ENCODE data around the gene MED20. TPM values are rescaled to one million over a fixed set of nuclear protein-coding genes. Genes with fewer than 3 reads are reported as not detected.

Gene MED20
- total RNA-seq, 1 donor from 2014 or later: 24.1 TPM

- TF ChIP-seq CTCF (IDR thresholded peaks at IDR 0.05; ENCODE audit: unreplicated experiment): no peak
- DNase-seq (ENCODE audit: low spot score in 2 of 2, unreplicated experiment in 2 of 2): no peak
- peaks cover 2% of the 10 kb centered on the region for H3K36me3 Mint-ChIP-seq
- H3K9me3 Mint-ChIP-seq: no peaks in the 10 kb centered on the region
- H3K27ac Mint-ChIP-seq: no peak overlapping the region
- H3K4me1 Mint-ChIP-seq: peaks cover 5% of the 10 kb centered on the region
- no peak overlapping the region for H3K4me3 Mint-ChIP-seq
- no peaks in the 10 kb centered on the region for H3K27me3 Mint-ChIP-seq (ENCODE audit: low read depth)
These were observed 43.8 kb downstream of the MED20 start for GRCh38 chr6:41877051-41877680.

GRCh38 chr6:41874741-41875140 is 46.2 kb downstream of the MED20 start:
- Mint-ChIP-seq H3K4me1 (peaks cover 5% of the 10 kb centered on the region), H3K4me3 (no peak overlapping the region), H3K27ac (no peak overlapping the region), H3K36me3 (peaks cover 3% of the 10 kb centered on the region), H3K27me3 (ENCODE audit: low read depth) (no peaks in the 10 kb centered on the region), H3K9me3 (no peaks in the 10 kb centered on the region)
- TF ChIP-seq CTCF (IDR thresholded peaks at IDR 0.05; ENCODE audit: unreplicated experiment): no peak
- no peak for DNase-seq (ENCODE audit: low spot score in 2 of 2, unreplicated experiment in 2 of 2)

- TF ChIP-seq CTCF (IDR thresholded peaks at IDR 0.05; ENCODE audit: unreplicated experiment): no peak
These were observed 48.8 kb downstream of the MED20 start for GRCh38 chr6:41872147-41872546.

DNA sequence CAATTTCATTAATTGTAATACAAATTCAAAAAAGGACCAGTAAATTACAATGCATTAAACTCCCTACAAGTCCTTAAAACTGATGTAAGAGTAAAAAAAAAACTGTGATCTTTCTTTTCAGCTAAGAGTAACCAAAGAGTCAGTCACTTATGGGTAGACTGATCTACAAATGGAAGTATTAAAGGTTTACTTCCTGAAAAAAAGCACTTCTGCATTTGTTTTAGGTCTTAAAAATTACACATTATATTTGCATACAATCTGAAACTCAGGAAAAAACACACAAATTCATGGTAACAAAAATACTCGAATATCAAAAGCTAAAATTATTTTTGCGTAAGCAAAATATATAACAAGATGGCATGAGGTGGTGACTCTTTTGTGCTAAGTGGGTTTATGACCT is 49.2 kb downstream of the MED20 start:
- Mint-ChIP-seq H3K4me3 (no peak overlapping the region), H3K27me3 (ENCODE audit: low read depth) (no peaks in the 10 kb centered on the region), H3K9me3 (no peaks in the 10 kb centered on the region), H3K36me3 (peaks cover 3% of the 10 kb centered on the region), H3K4me1 (no peaks in the 10 kb centered on the region), H3K27ac (no peak overlapping the region)
- no peak for TF ChIP-seq CTCF (IDR thresholded peaks at IDR 0.05; ENCODE audit: unreplicated experiment)
- DNase-seq (ENCODE audit: low spot score in 2 of 2, unreplicated experiment in 2 of 2): no peak

More at GRCh38 chr6:41872147-41872546, 48.8 kb downstream of the MED20 start:
- Mint-ChIP-seq H3K36me3 (peaks cover 3% of the 10 kb centered on the region), H3K27me3 (ENCODE audit: low read depth) (no peaks in the 10 kb centered on the region), H3K9me3 (no peaks in the 10 kb centered on the region), H3K4me1 (no peaks in the 10 kb centered on the region), H3K4me3 (no peak overlapping the region), H3K27ac (no peak overlapping the region)
- no peak for DNase-seq (ENCODE audit: low spot score in 2 of 2, unreplicated experiment in 2 of 2)

DNA sequence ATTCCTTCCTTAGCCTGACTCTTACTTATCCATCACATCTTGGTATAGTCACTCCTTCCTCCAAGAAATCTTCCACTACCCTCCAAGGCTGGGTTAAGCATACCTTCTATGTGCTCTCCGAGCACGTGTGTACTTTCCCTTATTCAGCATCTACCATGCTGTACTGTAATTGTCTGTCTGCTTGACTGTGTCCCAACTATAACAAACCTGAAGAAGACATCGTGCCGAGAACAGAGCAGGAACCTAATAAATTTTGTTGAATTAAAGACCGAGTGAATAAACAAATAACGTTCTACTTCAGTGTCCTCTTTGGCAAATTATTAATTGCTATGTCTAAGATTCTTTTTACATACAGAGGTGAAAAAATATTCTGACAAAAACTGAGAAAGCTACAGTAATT is 61.6 kb downstream of the MED20 start:
- Mint-ChIP-seq H3K4me3 (no peak overlapping the region), H3K9me3 (no peaks in the 10 kb centered on the region), H3K36me3 (no peaks in the 10 kb centered on the region), H3K27ac (no peak overlapping the region), H3K4me1 (no peaks in the 10 kb centered on the region), H3K27me3 (ENCODE audit: low read depth) (no peaks in the 10 kb centered on the region)
- no peak for DNase-seq (ENCODE audit: low spot score in 2 of 2, unreplicated experiment in 2 of 2)
- no peak for TF ChIP-seq CTCF (IDR thresholded peaks at IDR 0.05; ENCODE audit: unreplicated experiment)

- Mint-ChIP-seq H3K36me3 (no peaks in the 10 kb centered on the region), H3K27ac (no peak overlapping the region), H3K4me1 (no peaks in the 10 kb centered on the region), H3K9me3 (no peaks in the 10 kb centered on the region), H3K4me3 (no peak overlapping the region), H3K27me3 (ENCODE audit: low read depth) (no peaks in the 10 kb centered on the region)
- TF ChIP-seq CTCF (IDR thresholded peaks at IDR 0.05; ENCODE audit: unreplicated experiment): no peak
- no peak for DNase-seq (ENCODE audit: low spot score in 2 of 2, unreplicated experiment in 2 of 2)
These were observed 62.2 kb downstream of the MED20 start for GRCh38 chr6:41858703-41859102.

Data from mesothelial cell of epicardium (in vitro differentiated cells).